Thyroid gland (tissue), 4 donors: ENCODE results near the gene EMID1. TPM values are rescaled to one million over a fixed set of nuclear protein-coding genes. Genes with fewer than 3 reads are reported as not detected.

ENCODE experiments used
- DNase-seq, 2 donors: peaks; one replicate each; pipeline ENCODE4 v3.0.0-alpha.2; 2019
- H3K27ac ChIP-seq, 3 donors: fragments of 200-600 bp; sonication (generic); 1 replicate in 2 of 3; 2 replicates in 1 of 3; pipeline ENCODE4 v1.5.1; 2016 to 2019; ENCODE audit warnings: mild to moderate bottlenecking in 1 of 3, moderate library complexity in 1 of 3
- H3K27me3 ChIP-seq: fragments of 200-600 bp; sonication (generic); one replicate; pipeline ENCODE4 v1.5.1; 2019
- H3K36me3 ChIP-seq, 2 donors: fragments of 200-600 bp; sonication (generic); one replicate each; pipeline ENCODE4 v1.5.1; 2016 to 2019
- H3K4me1 ChIP-seq, 2 donors: fragments of 200-600 bp; sonication (generic); one replicate each; pipeline ENCODE4 v1.5.1; 2017 to 2019
- H3K4me3 ChIP-seq, 3 donors: fragments of 200-600 bp; sonication (generic); replicated peaks in 1 of 3; 1 replicate in 2 of 3; 2 replicates in 1 of 3; pipeline ENCODE4 v1.5.1; 2016; ENCODE audit warnings: mild to moderate bottlenecking in 1 of 3
- H3K9me3 ChIP-seq: fragments of 200-600 bp; sonication (generic); one replicate; pipeline ENCODE4 v1.5.1; 2017
- CTCF ChIP-seq, 6 experiments: fragments of 200-600 bp in 3 of 6; fragments of 450-650 bp in 3 of 6; sonication (generic) in 3 of 6; IDR thresholded peaks; one replicate each; pipeline ENCODE4 v1.5.1; 2016 to 2019; ENCODE audit warnings: antibody characterized with exemption in 6 of 6, mild to moderate bottlenecking in 2 of 6, inconsistent platforms in 1 of 6, moderate library complexity in 1 of 6
- POLR2A ChIP-seq, 2 donors: fragments of 450-650 bp; IDR thresholded peaks; one replicate each; pipeline ENCODE4 v1.6.1; 2017; ENCODE audit warnings: antibody characterized with exemption in 2 of 2, mild to moderate bottlenecking in 2 of 2, moderate library complexity in 1 of 2
- WGBS, 2 donors: methylation state at CpG; one replicate each; pipeline ENCODE4 v1.1.5; 2017; 5-methylcytosine and 5-hydroxymethylcytosine counted together
- intact Hi-C: fragments of 100-400 bp; cut with DNase I; formaldehyde crosslinking; loops from one replicate; pipeline ENCODE4 v1.15.1; 2023
- total RNA-seq, 4 donors: library from RNA; depleted of rRNA; stranded (reverse); fragments of >200 nt; gene quantifications; one replicate each; pipeline ENCODE4 v1.2.3, GENCODE V29; 2016

Gene EMID1
- total RNA-seq, 4 donors from 2014 or later: 14.0 to 55.9 (median 19.0) TPM

- DNase-seq: no peak
- TF ChIP-seq CTCF (IDR thresholded peaks at IDR 0.05) (no peak), POLR2A (IDR thresholded peaks at IDR 0.05) (no peak)
- Histone ChIP-seq H3K4me3 (no peak overlapping the region), H3K4me1 (no peaks in the 10 kb centered on the region), H3K36me3 (no peaks in the 10 kb centered on the region), H3K27me3 (no peaks in the 10 kb centered on the region), H3K9me3 (no peaks in the 10 kb centered on the region), H3K27ac (no peak overlapping the region)
- intact Hi-C loops: no loop called here
- WGBS, 2 donors: 76 to 87% methylated on average over 3 to 7 of the region's 7 CpGs
These were observed 17.9 kb upstream of the EMID1 start for GRCh38 chr22:29187831-29188230.

GRCh38 chr22:29190051-29190450 is 15.6 kb upstream of the EMID1 start:
- 84 to 96% methylated on average over 8 of the region's 8 CpGs for WGBS, 2 donors
- no peaks in the 10 kb centered on the region for H3K36me3 ChIP-seq
- H3K27me3 ChIP-seq: no peaks in the 10 kb centered on the region
- intact Hi-C loops: no loop called here
- no peak for DNase-seq
- no peaks in the 10 kb centered on the region for H3K4me1 ChIP-seq
- no peaks in the 10 kb centered on the region for H3K9me3 ChIP-seq
- no peak overlapping the region for H3K27ac ChIP-seq
- TF ChIP-seq POLR2A (IDR thresholded peaks at IDR 0.05) (no peak), CTCF (IDR thresholded peaks at IDR 0.05) (no peak)
- H3K4me3 ChIP-seq: no peak overlapping the region

GRCh38 chr22:29190918-29191317 is 14.8 kb upstream of the EMID1 start:
- intact Hi-C loops: no loop called here
- no peaks in the 10 kb centered on the region for H3K27me3 ChIP-seq
- no peaks in the 10 kb centered on the region for H3K4me1 ChIP-seq
- TF ChIP-seq CTCF (IDR thresholded peaks at IDR 0.05) (no peak), POLR2A (IDR thresholded peaks at IDR 0.05) (no peak)
- no peak for DNase-seq
- H3K4me3 ChIP-seq: no peak overlapping the region
- H3K27ac ChIP-seq: no peak overlapping the region
- H3K36me3 ChIP-seq: no peaks in the 10 kb centered on the region
- 92 to 93% methylated on average over 10 of the region's 10 CpGs for WGBS, 2 donors
- no peaks in the 10 kb centered on the region for H3K9me3 ChIP-seq

GRCh38 chr22:29193021-29193420 is 12.7 kb upstream of the EMID1 start:
- WGBS, 2 donors: 78 to 87% methylated on average over 8 of the region's 8 CpGs
- no peaks in the 10 kb centered on the region for H3K27me3 ChIP-seq
- TF ChIP-seq CTCF (IDR thresholded peaks at IDR 0.05): no peak
- intact Hi-C loops: no loop called here
- no peak overlapping the region for H3K27ac ChIP-seq
- DNase-seq: no peak
- H3K4me1 ChIP-seq: no peaks in the 10 kb centered on the region
- no peak overlapping the region for H3K4me3 ChIP-seq
- H3K9me3 ChIP-seq: no peaks in the 10 kb centered on the region
- no peaks in the 10 kb centered on the region for H3K36me3 ChIP-seq

GRCh38 chr22:29194184-29194583 is 11.5 kb upstream of the EMID1 start:
- Histone ChIP-seq H3K27ac (no peak overlapping the region), H3K4me1 (no peaks in the 10 kb centered on the region), H3K4me3 (no peak overlapping the region), H3K27me3 (no peaks in the 10 kb centered on the region), H3K36me3 (no peaks in the 10 kb centered on the region), H3K9me3 (no peaks in the 10 kb centered on the region)
- intact Hi-C loops: no loop called here
- TF ChIP-seq CTCF (IDR thresholded peaks at IDR 0.05): no peak
- TF ChIP-seq POLR2A (IDR thresholded peaks at IDR 0.05): no peak
- no peak for DNase-seq
- 92 to 95% methylated on average over 2 of the region's 2 CpGs for WGBS, 2 donors
